Stimulated activated CD4-positive, alpha-beta T cell treated with anti-CD3 and anti-CD28 coated beads, Interleukin-4, amount 100 ng/mL, for 24 hours (primary cell): Measurements from ENCODE around the gene TMEM92.

Experiments used
- DNase-seq: peaks from one replicate; pipeline ENCODE4 v3.0.0-alpha.2; 2020

Gene TMEM92

GRCh38 chr17:50274142-50274896 is at the start of gene TMEM92:
TSS of gene TMEM92 (plus strand) at chr17:50274466. CDS start at chr17:50274502, 36 bp downstream.
- DNase-seq, result no peak

- no peak for DNase-seq
Observed at GRCh38 chr17:50225701-50226240, 48.5 kb upstream of the TMEM92 start.

- DNase-seq, result no peak
Observed at GRCh38 chr17:50234581-50234980, 39.7 kb upstream of the TMEM92 start.

- no peak for DNase-seq
Observed at GRCh38 chr17:50237901-50238300, 36.4 kb upstream of the TMEM92 start.

- no peak for DNase-seq
Observed at GRCh38 chr17:50238601-50239280, 35.5 kb upstream of the TMEM92 start.

- no peak for DNase-seq
Observed at GRCh38 chr17:50239937-50240336, 34.3 kb upstream of the TMEM92 start.

- DNase-seq, result no peak
Observed at GRCh38 chr17:50240851-50241250, 33.4 kb upstream of the TMEM92 start.

- DNase-seq, result no peak
Observed at GRCh38 chr17:50241431-50241830, 32.8 kb upstream of the TMEM92 start.

GRCh38 chr17:50244771-50245170 is 29.5 kb upstream of the TMEM92 start:
- no peak for DNase-seq

- no peak for DNase-seq
Observed at GRCh38 chr17:50248255-50248654, 26.0 kb upstream of the TMEM92 start.

GRCh38 chr17:50252781-50253180 is 21.5 kb upstream of the TMEM92 start:
- no peak for DNase-seq

- DNase-seq, result no peak
Observed at GRCh38 chr17:50255766-50256635, 18.3 kb upstream of the TMEM92 start.

- DNase-seq, result no peak
Observed at GRCh38 chr17:50256826-50257618, 17.2 kb upstream of the TMEM92 start.

- no peak for DNase-seq
Observed at GRCh38 chr17:50257676-50258224, 16.5 kb upstream of the TMEM92 start.

- DNase-seq, result no peak
Observed at GRCh38 chr17:50258647-50259476, 15.4 kb upstream of the TMEM92 start.

GRCh38 chr17:50259477-50260324 is 14.6 kb upstream of the TMEM92 start:
- no peak for DNase-seq

- no peak for DNase-seq
Observed at GRCh38 chr17:50260501-50260911, 13.8 kb upstream of the TMEM92 start.

GRCh38 chr17:50261051-50261915 is 13.0 kb upstream of the TMEM92 start:
- no peak for DNase-seq
